ENCODE data around the gene CNOT10. TPM values are rescaled to one million over a fixed set of nuclear protein-coding genes. Genes with fewer than 3 reads are reported as not detected.

Gene CNOT10
- total and polyA plus RNA-seq, 2 donors (not counting 1 experiment from before 2014, with no cell fraction given), result 17.5 to 28.6 TPM

GRCh38 chr3:32684029-32684799, 774 bp upstream of the CNOT10 start:
- H3K27ac ChIP-seq (ENCODE audit: insufficient read depth, low read length), result peak overlapping the region; percentile 52
- no peaks in the 10 kb centered on the region for H4K20me1 ChIP-seq (ENCODE audit: control insufficient read depth, extremely low read depth, insufficient read depth, low read length)
- DNase-seq (ENCODE audit: low read depth in 2 of 2), result no peak
- no peaks in the 10 kb centered on the region for H3K36me3 ChIP-seq (ENCODE audit: control insufficient read depth, insufficient read depth, low read length)
- H3K27me3 ChIP-seq (ENCODE audit: control insufficient read depth, insufficient read depth, low read length), result no peaks in the 10 kb centered on the region
- TF ChIP-seq CTCF (conservative IDR thresholded peaks at IDR 0.05 in 1 of 2, IDR thresholded peaks at IDR 0.05 in 1 of 2; ENCODE audit: low read depth in 1 of 2, low read length in 2 of 2), result no peak
- TF ChIP-seq EZH2 (IDR thresholded peaks at IDR 0.05; ENCODE audit: low read length, missing control alignments), result no peak
- no peak overlapping the region for H3K9ac ChIP-seq (ENCODE audit: insufficient read depth, low read length)
- peak overlapping the region; percentile 89 for H2AFZ ChIP-seq (ENCODE audit: low read length)
- H3K9me3 ChIP-seq (ENCODE audit: control insufficient read depth, insufficient read depth, low read depth, low read length), result no peaks in the 10 kb centered on the region
- H3K79me2 ChIP-seq (ENCODE audit: control insufficient read depth, insufficient read depth, low read length), result peaks cover 25% of the 10 kb centered on the region
- no peaks in the 10 kb centered on the region for H3K4me1 ChIP-seq (ENCODE audit: control insufficient read depth, extremely low read depth, insufficient read depth, low read length)
- peak overlapping the region; percentile 57 for H3K4me2 ChIP-seq (ENCODE audit: extremely low read depth, insufficient read depth, low read length)
- H3K4me3 ChIP-seq (replicated peaks in 1 of 4; ENCODE audit: control extremely low read depth in 1 of 4, insufficient read depth in 1 of 4, low read depth in 3 of 4, low read length in 4 of 4), result peak overlapping the region in 3 of 4 experiments; percentile 84 to 90 (median 87)

DNA sequence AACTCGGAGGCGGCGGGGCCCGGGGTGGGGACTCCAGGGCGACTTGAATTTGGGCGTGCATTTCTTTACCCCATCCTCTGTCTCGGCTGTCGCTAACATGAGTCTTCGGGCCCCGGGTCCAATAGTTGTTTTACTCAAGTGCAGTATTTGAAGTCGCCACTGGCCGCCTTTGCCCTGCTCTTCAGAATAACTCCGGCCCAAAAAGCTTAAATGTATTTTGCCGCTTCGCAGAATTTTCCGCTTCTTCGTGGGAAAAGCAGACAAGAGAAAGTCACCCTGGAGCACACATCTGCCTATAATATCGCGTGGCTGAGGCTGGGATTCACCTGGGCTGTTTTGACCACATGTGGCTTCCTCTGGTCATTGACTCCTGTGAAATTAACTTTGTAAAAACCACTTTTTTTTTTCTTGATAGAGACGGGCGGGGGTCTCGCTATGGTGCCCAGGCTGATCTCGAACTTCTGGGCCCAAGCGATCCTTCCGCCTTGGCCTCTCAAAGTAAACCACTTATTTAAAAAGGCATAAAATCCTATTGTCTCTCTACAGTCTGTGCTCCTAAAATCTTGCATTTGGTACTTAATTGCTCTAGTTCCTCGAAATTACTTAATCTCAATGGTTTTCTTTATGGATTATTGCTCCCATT, 676 bp downstream of the CNOT10 start:
- H4K20me1 ChIP-seq (ENCODE audit: control insufficient read depth, extremely low read depth, insufficient read depth, low read length), result no peaks in the 10 kb centered on the region
- TF ChIP-seq EZH2 (IDR thresholded peaks at IDR 0.05; ENCODE audit: low read length, missing control alignments) (no peak), CTCF (conservative IDR thresholded peaks at IDR 0.05 in 1 of 2, IDR thresholded peaks at IDR 0.05 in 1 of 2; ENCODE audit: low read depth in 1 of 2, low read length in 2 of 2) (no peak)
- peaks cover 25% of the 10 kb centered on the region for H3K79me2 ChIP-seq (ENCODE audit: control insufficient read depth, insufficient read depth, low read length)
- H3K4me3 ChIP-seq (replicated peaks in 1 of 4; ENCODE audit: control extremely low read depth in 1 of 4, insufficient read depth in 1 of 4, low read depth in 3 of 4, low read length in 4 of 4), result peak overlapping the region; percentile 84 to 90 (median 87)
- peak overlapping the region; percentile 80 for H3K9ac ChIP-seq (ENCODE audit: insufficient read depth, low read length)
- H3K27me3 ChIP-seq (ENCODE audit: control insufficient read depth, insufficient read depth, low read length), result no peaks in the 10 kb centered on the region
- peak overlapping the region; percentile 85 for H2AFZ ChIP-seq (ENCODE audit: low read length)
- no peaks in the 10 kb centered on the region for H3K36me3 ChIP-seq (ENCODE audit: control insufficient read depth, insufficient read depth, low read length)
- H3K4me1 ChIP-seq (ENCODE audit: control insufficient read depth, extremely low read depth, insufficient read depth, low read length), result no peaks in the 10 kb centered on the region
- H3K9me3 ChIP-seq (ENCODE audit: control insufficient read depth, insufficient read depth, low read depth, low read length), result no peaks in the 10 kb centered on the region
- H3K4me2 ChIP-seq (ENCODE audit: extremely low read depth, insufficient read depth, low read length), result peak overlapping the region; percentile 83
- DNase-seq (ENCODE audit: low read depth in 2 of 2), result peak; percentile 15 to 23
- H3K27ac ChIP-seq (ENCODE audit: insufficient read depth, low read length), result peak overlapping the region; percentile 72

DNA sequence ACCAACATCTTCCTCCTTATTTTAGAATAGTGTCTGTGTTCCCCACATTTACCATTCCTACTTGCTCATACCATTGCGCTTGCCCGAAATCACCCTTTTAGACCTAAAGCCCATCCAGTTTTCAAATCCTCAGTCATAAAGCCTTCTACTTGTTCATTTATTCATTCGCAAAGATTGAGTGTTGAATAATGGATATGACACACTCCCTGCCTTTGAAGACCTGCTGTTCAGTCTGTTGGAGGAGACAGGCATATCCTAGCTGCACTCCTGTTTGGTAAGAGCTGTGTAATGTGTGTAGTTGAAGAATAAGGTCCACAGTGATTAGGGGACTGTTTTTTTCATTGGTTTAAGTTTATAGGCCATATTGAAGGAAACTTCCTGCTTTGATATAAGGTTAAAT, 1.7 kb downstream of the CNOT10 start:
- H3K36me3 ChIP-seq (ENCODE audit: control insufficient read depth, insufficient read depth, low read length), result no peaks in the 10 kb centered on the region
- H3K27ac ChIP-seq (ENCODE audit: insufficient read depth, low read length), result no peak overlapping the region
- H3K79me2 ChIP-seq (ENCODE audit: control insufficient read depth, insufficient read depth, low read length), result peaks cover 25% of the 10 kb centered on the region
- no peak overlapping the region for H3K9ac ChIP-seq (ENCODE audit: insufficient read depth, low read length)
- no peaks in the 10 kb centered on the region for H3K9me3 ChIP-seq (ENCODE audit: control insufficient read depth, insufficient read depth, low read depth, low read length)
- no peak overlapping the region for H2AFZ ChIP-seq (ENCODE audit: low read length)
- peak overlapping the region in 2 of 4 experiments; percentile 84 to 90 for H3K4me3 ChIP-seq (replicated peaks in 1 of 4; ENCODE audit: control extremely low read depth in 1 of 4, insufficient read depth in 1 of 4, low read depth in 3 of 4, low read length in 4 of 4)
- no peaks in the 10 kb centered on the region for H3K27me3 ChIP-seq (ENCODE audit: control insufficient read depth, insufficient read depth, low read length)
- no peaks in the 10 kb centered on the region for H4K20me1 ChIP-seq (ENCODE audit: control insufficient read depth, extremely low read depth, insufficient read depth, low read length)
- H3K4me1 ChIP-seq (ENCODE audit: control insufficient read depth, extremely low read depth, insufficient read depth, low read length), result no peaks in the 10 kb centered on the region
- H3K4me2 ChIP-seq (ENCODE audit: extremely low read depth, insufficient read depth, low read length), result peak overlapping the region; percentile 19
- TF ChIP-seq CTCF (conservative IDR thresholded peaks at IDR 0.05 in 1 of 2, IDR thresholded peaks at IDR 0.05 in 1 of 2; ENCODE audit: low read depth in 1 of 2, low read length in 2 of 2), result no peak
- no peak for TF ChIP-seq EZH2 (IDR thresholded peaks at IDR 0.05; ENCODE audit: low read length, missing control alignments)
- DNase-seq (ENCODE audit: low read depth in 2 of 2), result no peak
